Measurements from ENCODE around the gene SYNPR. TPM values are rescaled to one million over a fixed set of nuclear protein-coding genes. Genes with fewer than 3 reads are reported as not detected.

The SYNPR gene
- total RNA-seq, 4 donors from 2014 or later = not detected

DNA sequence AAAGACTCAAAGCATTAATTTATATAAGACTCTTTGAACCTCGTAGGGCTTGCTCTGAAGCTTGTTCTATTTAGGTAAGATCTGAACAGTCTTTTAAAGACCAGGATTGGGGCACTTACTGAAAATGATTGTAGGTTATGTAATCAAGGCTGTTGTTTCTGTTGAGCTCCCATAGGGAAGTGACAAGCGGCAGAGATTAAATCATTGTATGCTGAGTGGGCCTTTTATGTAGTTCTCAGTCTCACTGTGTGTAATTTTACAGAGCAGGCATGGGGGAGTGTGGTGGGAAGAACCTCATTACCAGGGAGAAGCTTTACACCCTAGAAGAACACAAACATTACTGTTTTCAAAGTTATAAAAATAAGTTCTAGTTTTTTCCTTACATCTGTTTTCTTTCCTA is 214.4 kb downstream of the SYNPR start:
- TF ChIP-seq EP300 (IDR thresholded peaks at IDR 0.05) = no peak
- TF ChIP-seq, protein P1, sequence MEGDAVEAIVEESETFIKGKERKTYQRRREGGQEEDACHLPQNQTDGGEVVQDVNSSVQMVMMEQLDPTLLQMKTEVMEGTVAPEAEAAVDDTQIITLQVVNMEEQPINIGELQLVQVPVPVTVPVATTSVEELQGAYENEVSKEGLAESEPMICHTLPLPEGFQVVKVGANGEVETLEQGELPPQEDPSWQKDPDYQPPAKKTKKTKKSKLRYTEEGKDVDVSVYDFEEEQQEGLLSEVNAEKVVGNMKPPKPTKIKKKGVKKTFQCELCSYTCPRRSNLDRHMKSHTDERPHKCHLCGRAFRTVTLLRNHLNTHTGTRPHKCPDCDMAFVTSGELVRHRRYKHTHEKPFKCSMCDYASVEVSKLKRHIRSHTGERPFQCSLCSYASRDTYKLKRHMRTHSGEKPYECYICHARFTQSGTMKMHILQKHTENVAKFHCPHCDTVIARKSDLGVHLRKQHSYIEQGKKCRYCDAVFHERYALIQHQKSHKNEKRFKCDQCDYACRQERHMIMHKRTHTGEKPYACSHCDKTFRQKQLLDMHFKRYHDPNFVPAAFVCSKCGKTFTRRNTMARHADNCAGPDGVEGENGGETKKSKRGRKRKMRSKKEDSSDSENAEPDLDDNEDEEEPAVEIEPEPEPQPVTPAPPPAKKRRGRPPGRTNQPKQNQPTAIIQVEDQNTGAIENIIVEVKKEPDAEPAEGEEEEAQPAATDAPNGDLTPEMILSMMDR (IDR thresholded peaks at IDR 0.05) = no peak
- no peak for TF ChIP-seq POLR2A (IDR thresholded peaks at IDR 0.05)
- no peaks in the 10 kb centered on the region for H3K9me3 ChIP-seq
- H3K4me3 ChIP-seq = no peak overlapping the region
- no peak overlapping the region for H3K27ac ChIP-seq
- DNase-seq (ENCODE audit: low spot score in 2 of 2) = no peak
- 43 to 55% methylated on average over 2 of the region's 2 CpGs for WGBS, 2 donors
- H3K27me3 ChIP-seq = no peaks in the 10 kb centered on the region
- no peaks in the 10 kb centered on the region for H3K36me3 ChIP-seq
- H3K4me1 ChIP-seq = no peaks in the 10 kb centered on the region

DNA sequence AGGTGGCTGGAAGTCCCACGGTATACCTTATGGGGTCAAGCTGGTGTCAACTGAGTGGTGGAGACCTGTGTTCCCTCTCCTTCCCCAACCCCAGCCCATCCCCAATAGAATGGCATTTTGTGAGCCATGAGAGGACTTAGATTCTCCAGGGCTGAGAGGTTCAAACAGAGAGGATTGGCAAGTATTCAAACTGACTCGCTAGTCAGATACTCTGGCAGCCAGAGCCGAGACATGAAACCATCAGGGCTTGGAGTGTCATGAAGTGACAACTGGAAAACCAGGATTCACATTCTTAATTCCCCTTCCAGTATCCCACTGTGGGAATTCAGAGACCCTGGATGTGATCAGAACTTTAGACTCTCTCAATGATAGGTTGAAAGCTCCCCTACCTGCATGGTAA is 215.0 kb downstream of the SYNPR start:
- 73 to 80% methylated on average over 3 of the region's 3 CpGs for WGBS, 2 donors
- TF ChIP-seq EP300 (IDR thresholded peaks at IDR 0.05) = no peak
- TF ChIP-seq POLR2A (IDR thresholded peaks at IDR 0.05) = no peak
- TF ChIP-seq, protein P1 (IDR thresholded peaks at IDR 0.05) = no peak
- no peak overlapping the region for H3K4me3 ChIP-seq
- H3K36me3 ChIP-seq = no peaks in the 10 kb centered on the region
- DNase-seq (ENCODE audit: low spot score in 2 of 2) = no peak
- H3K4me1 ChIP-seq = no peaks in the 10 kb centered on the region
- no peak overlapping the region for H3K27ac ChIP-seq
- H3K9me3 ChIP-seq = no peaks in the 10 kb centered on the region
- H3K27me3 ChIP-seq = no peaks in the 10 kb centered on the region

DNA sequence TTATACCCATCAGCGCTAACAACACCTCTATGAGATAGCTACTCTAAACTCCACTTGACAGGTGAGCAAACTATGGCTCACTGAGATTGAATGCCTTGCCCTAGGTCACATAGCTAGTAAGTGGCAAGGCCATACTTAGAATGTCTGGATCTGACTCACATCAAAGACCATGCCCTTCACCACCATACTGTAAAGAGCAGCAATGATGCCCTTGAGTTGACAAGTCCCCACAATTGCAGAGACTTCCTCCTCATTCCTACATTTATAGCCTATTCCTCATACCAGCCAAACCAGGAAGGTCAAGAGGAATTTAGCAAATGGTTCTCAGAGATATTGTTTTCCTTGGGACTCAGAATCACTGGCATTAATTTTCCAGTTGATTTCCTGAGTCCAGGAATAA is 216.5 kb downstream of the SYNPR start:
- no peak overlapping the region for H3K27ac ChIP-seq
- WGBS, 2 donors = 95 to 100% methylated on average over 1 of the region's 1 CpG
- H3K36me3 ChIP-seq = no peaks in the 10 kb centered on the region
- TF ChIP-seq, protein P1 (IDR thresholded peaks at IDR 0.05) = no peak
- TF ChIP-seq POLR2A (IDR thresholded peaks at IDR 0.05) = no peak
- no peak for TF ChIP-seq EP300 (IDR thresholded peaks at IDR 0.05)
- no peaks in the 10 kb centered on the region for H3K4me1 ChIP-seq
- no peaks in the 10 kb centered on the region for H3K9me3 ChIP-seq
- DNase-seq (ENCODE audit: low spot score in 2 of 2) = no peak
- no peaks in the 10 kb centered on the region for H3K27me3 ChIP-seq
- H3K4me3 ChIP-seq = no peak overlapping the region

DNA sequence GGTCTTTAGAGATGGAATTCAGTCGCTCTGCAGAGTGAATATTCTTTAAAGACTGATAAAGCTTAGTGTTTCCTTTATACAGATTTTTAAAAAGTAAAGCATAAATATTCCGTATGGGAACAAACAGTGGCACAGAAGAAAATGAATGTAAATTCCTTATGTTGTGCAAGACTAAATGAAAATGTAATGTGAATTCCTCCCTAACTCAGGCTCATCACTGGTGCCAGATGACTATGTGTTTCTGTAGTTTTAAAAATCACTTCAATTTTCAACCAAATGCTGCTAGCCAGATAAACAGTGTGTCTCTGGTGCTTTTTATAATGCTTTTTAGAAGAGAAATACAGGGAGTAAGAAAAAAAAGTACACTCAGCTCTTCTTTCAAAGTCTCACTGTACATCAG is 219.5 kb downstream of the SYNPR start:
- 78 to 80% methylated on average over 2 of the region's 2 CpGs for WGBS, 2 donors
- no peaks in the 10 kb centered on the region for H3K9me3 ChIP-seq
- TF ChIP-seq, protein P1 (IDR thresholded peaks at IDR 0.05) = no peak
- TF ChIP-seq EP300 (IDR thresholded peaks at IDR 0.05) (no peak), POLR2A (IDR thresholded peaks at IDR 0.05) (no peak)

DNA sequence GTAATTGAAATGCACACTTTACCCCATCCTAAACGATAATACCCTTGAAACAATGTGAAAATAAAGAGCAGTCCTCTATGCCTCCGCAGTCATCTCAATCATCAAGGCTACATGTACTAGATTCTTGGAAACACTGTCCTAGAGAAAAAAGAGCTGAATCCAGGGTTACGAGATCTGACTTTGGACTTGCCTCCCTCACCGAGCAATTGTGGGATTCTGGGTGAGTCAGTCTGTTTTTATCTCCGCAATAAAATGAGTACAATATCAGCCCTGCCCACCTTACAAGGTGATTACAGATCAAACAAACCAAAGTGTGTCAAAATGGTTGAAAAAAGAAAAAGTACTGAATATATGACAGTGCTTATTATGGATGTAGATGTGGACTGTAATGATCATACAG is 222.1 kb downstream of the SYNPR start:
- no peaks in the 10 kb centered on the region for H3K36me3 ChIP-seq
- H3K4me3 ChIP-seq = no peak overlapping the region
- H3K9me3 ChIP-seq = no peaks in the 10 kb centered on the region
- no peaks in the 10 kb centered on the region for H3K4me1 ChIP-seq
- DNase-seq (ENCODE audit: low spot score in 2 of 2) = no peak
- TF ChIP-seq, protein P1 (IDR thresholded peaks at IDR 0.05) = no peak
- TF ChIP-seq POLR2A (IDR thresholded peaks at IDR 0.05) = no peak
- no peak for TF ChIP-seq EP300 (IDR thresholded peaks at IDR 0.05)
- H3K27me3 ChIP-seq = no peaks in the 10 kb centered on the region
- 77 to 86% methylated on average over 5 of the region's 5 CpGs for WGBS, 2 donors
- H3K27ac ChIP-seq = no peak overlapping the region

More for the DNA sequence above, 219.5 kb downstream of the SYNPR start:
- no peaks in the 10 kb centered on the region for H3K4me1 ChIP-seq
- DNase-seq (ENCODE audit: low spot score in 2 of 2) = no peak
- H3K36me3 ChIP-seq = no peaks in the 10 kb centered on the region
- no peak overlapping the region for H3K4me3 ChIP-seq
- no peaks in the 10 kb centered on the region for H3K27me3 ChIP-seq
- H3K27ac ChIP-seq = no peak overlapping the region
